Loucy (cell line): ENCODE results near the gene SLC16A8.

Experiments
- CTCF ChIP-seq: fragments of 200-600 bp; sonication (generic); conservative IDR thresholded peaks from 2 replicates; pipeline ENCODE4 v1.5.1; 2014; ENCODE audit warnings: mild to moderate bottlenecking, antibody characterized with exemption, low read length
- EZH2phosphoT487 ChIP-seq: fragments of 200-600 bp; IDR thresholded peaks from 2 replicates; pipeline ENCODE4 v1.6.1; 2018; ENCODE audit warnings: antibody characterized with exemption, mild to moderate bottlenecking, moderate library complexity, borderline replicate concordance

GRCh38 chr22:38041760-38042487, 42.1 kb downstream of the SLC16A8 start:
- TF ChIP-seq CTCF (no peak), EZH2phosphoT487 (no peak)
